ENCODE data around the gene CFDP1.

CFDP1 gene

DNA sequence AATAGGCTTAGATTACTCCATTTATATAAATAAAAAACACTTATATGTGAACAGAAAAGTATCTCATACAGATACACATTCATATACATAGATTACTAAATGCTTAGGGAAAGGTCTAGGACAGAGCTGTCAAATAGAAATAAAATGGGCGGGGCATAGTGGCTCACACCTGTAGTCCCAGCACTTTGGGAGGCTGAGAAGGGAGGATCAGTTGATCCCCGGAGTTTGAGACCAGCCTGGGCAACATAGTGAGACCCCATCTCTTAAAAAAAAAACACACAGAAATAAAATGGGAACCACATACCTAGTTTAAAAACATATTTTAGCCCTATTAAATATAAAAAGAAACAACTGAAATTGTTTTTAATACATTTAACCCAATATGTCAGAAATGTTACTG is 58.9 kb downstream of the CFDP1 start:
- ChIA-PET CTCF (interaction anchor here (3.5 kb wide), 1 partner anchor 11 kb away, joined by 11 read pairs; no protein-coding TSS in a partner anchor), POLR2A (no interaction called here)
- no peak overlapping the region for H3K4me3 ChIP-seq (ENCODE audit: low read depth, low read length)
- TF ChIP-seq CTCF (IDR thresholded peaks at IDR 0.05; ENCODE audit: insufficient read depth, low read length, missing control alignments) = no peak
- no peak for DNase-seq (ENCODE audit: low read depth, low spot score)

GRCh38 chr16:75372236-75372856 is 61.0 kb downstream of the CFDP1 start:
- DNase-seq (ENCODE audit: low read depth, low spot score) = no peak
- H3K4me3 ChIP-seq (ENCODE audit: low read depth, low read length) = no peak overlapping the region
- no peak for TF ChIP-seq CTCF (IDR thresholded peaks at IDR 0.05; ENCODE audit: insufficient read depth, low read length, missing control alignments)
- POLR2A ChIA-PET = no interaction called here
- CTCF ChIA-PET = interaction anchor here (0.8 to 1.6 kb wide), 4 partner anchors 13 to 139 kb away, joined by 3 to 10 read pairs (median 4); no protein-coding TSS in a partner anchor

GRCh38 chr16:75371171-75371570 is 62.1 kb downstream of the CFDP1 start:
- no peak for TF ChIP-seq CTCF (IDR thresholded peaks at IDR 0.05; ENCODE audit: insufficient read depth, low read length, missing control alignments)
- no peak overlapping the region for H3K4me3 ChIP-seq (ENCODE audit: low read depth, low read length)
- CTCF ChIA-PET = interaction anchor here (0.6 to 1.3 kb wide), 2 partner anchors 12 to 14 kb away, joined by 3 to 10 read pairs; no protein-coding TSS in a partner anchor
- no peak for DNase-seq (ENCODE audit: low read depth, low spot score)
- POLR2A ChIA-PET = no interaction called here

- H3K4me3 ChIP-seq (ENCODE audit: low read depth, low read length) = no peak overlapping the region
- ChIA-PET CTCF (interaction anchor here (1.1 to 1.9 kb wide), 3 partner anchors 128 to 165 kb away, joined by 3 to 5 read pairs (median 3); no protein-coding TSS in a partner anchor), POLR2A (no interaction called here)
- TF ChIP-seq CTCF (IDR thresholded peaks at IDR 0.05; ENCODE audit: insufficient read depth, low read length, missing control alignments) = no peak
- no peak for DNase-seq (ENCODE audit: low read depth, low spot score)
These were observed 69.0 kb downstream of the CFDP1 start for GRCh38 chr16:75364286-75364791.

- no peak for DNase-seq (ENCODE audit: low read depth, low spot score)
- TF ChIP-seq CTCF (IDR thresholded peaks at IDR 0.05; ENCODE audit: insufficient read depth, low read length, missing control alignments) = no peak
- POLR2A ChIA-PET = no interaction called here
- CTCF ChIA-PET = no interaction called here
- no peak overlapping the region for H3K4me3 ChIP-seq (ENCODE audit: low read depth, low read length)
These were observed 70.5 kb downstream of the CFDP1 start for GRCh38 chr16:75362846-75363245.

GRCh38 chr16:75361936-75362335 is 71.4 kb downstream of the CFDP1 start:
- ChIA-PET POLR2A (no interaction called here), CTCF (no interaction called here)
- no peak for TF ChIP-seq CTCF (IDR thresholded peaks at IDR 0.05; ENCODE audit: insufficient read depth, low read length, missing control alignments)
- no peak for DNase-seq (ENCODE audit: low read depth, low spot score)
- H3K4me3 ChIP-seq (ENCODE audit: low read depth, low read length) = no peak overlapping the region

Data from AG04449 (cell line).